GM19463 (cell line): Measurements from ENCODE around the gene PLOD2.
"Not testable (repeated sequence)": the region's sequence is repeated elsewhere in the genome, so short reads cannot be mapped to it uniquely, and the experiment has no call there.

Experiments used
- ATAC-seq: cut with Tn5 transposase; IDR thresholded peaks from one replicate; pipeline ENCODE4 v1.9.1; 2021; ENCODE audit warnings: mild to moderate bottlenecking, moderate library complexity; ENCODE audit not compliant: unreplicated experiment

PLOD2 gene

GRCh38 chr3:146142757-146143156, 18.2 kb downstream of the PLOD2 start:
- no peak for ATAC-seq

GRCh38 chr3:146139586-146140110, 21.3 kb downstream of the PLOD2 start:
- no peak for ATAC-seq

GRCh38 chr3:146138902-146139301, 22.1 kb downstream of the PLOD2 start:
- ATAC-seq = no peak

- ATAC-seq = no peak
Observed at GRCh38 chr3:146136647-146137046, 24.3 kb downstream of the PLOD2 start.

- ATAC-seq = no peak
Observed at GRCh38 chr3:146134348-146135117, 26.5 kb downstream of the PLOD2 start.

- no peak for ATAC-seq
Observed at GRCh38 chr3:146133441-146133840, 27.5 kb downstream of the PLOD2 start.

- ATAC-seq = no peak
Observed at GRCh38 chr3:146131616-146132410, 29.2 kb downstream of the PLOD2 start.

GRCh38 chr3:146130881-146131371, 30.1 kb downstream of the PLOD2 start:
- ATAC-seq = no peak

- ATAC-seq = no peak
Observed at GRCh38 chr3:146129750-146130149, 31.2 kb downstream of the PLOD2 start.

- no peak for ATAC-seq
Observed at GRCh38 chr3:146128939-146129338, 32.0 kb downstream of the PLOD2 start.

GRCh38 chr3:146128179-146128578, 32.8 kb downstream of the PLOD2 start:
- ATAC-seq = no peak

GRCh38 chr3:146125951-146126350, 35.0 kb downstream of the PLOD2 start:
- ATAC-seq = no peak

- no peak for ATAC-seq
Observed at GRCh38 chr3:146124126-146124801, 36.7 kb downstream of the PLOD2 start.

GRCh38 chr3:146117406-146118285, 43.3 kb downstream of the PLOD2 start:
- no peak for ATAC-seq

- no peak for ATAC-seq
Observed at GRCh38 chr3:146115619-146116018, 45.4 kb downstream of the PLOD2 start.

GRCh38 chr3:146113804-146114203, 47.2 kb downstream of the PLOD2 start:
- not testable (repeated sequence) for ATAC-seq

- ATAC-seq = no peak
Observed at GRCh38 chr3:146111337-146111736, 49.6 kb downstream of the PLOD2 start.

GRCh38 chr3:146110161-146110560, 50.8 kb downstream of the PLOD2 start:
- no peak for ATAC-seq

GRCh38 chr3:146106986-146107385, 54.0 kb downstream of the PLOD2 start:
- ATAC-seq = no peak

GRCh38 chr3:146104068-146104467, 56.9 kb downstream of the PLOD2 start:
- no peak for ATAC-seq
